Keratinocyte (primary cell): ENCODE measurements around the gene BTBD1. TPM values are rescaled to one million over a fixed set of nuclear protein-coding genes. Genes with fewer than 3 reads are reported as not detected.

Experiments
- DNase-seq: peaks from one replicate; pipeline ENCODE4 v3.0.0-alpha.2; 2011; ENCODE audit warnings: low read depth, missing footprints, low spot score
- FAIRE-seq: peaks from 2 replicates; lab custom pipeline; 2011; peaks lifted over from hg19 to GRCh38; lab: Jason Lieb, UNC
- H2AFZ ChIP-seq: 2 replicates; pipeline ENCODE4 v1.6.0; 2012; ENCODE audit warnings: low read length, control low read depth, inconsistent platforms; ENCODE audit not compliant: control insufficient read depth
- H3K27ac ChIP-seq: 2 replicates; pipeline ENCODE4 v1.5.1; 2011; ENCODE audit warnings: low read length; ENCODE audit not compliant: control insufficient read depth, insufficient read depth
- H3K27me3 ChIP-seq: 3 replicates; pipeline ENCODE4 v1.6.0; 2011; ENCODE audit warnings: low read length; ENCODE audit not compliant: control insufficient read depth, insufficient read depth; ENCODE audit errors: extremely low read depth
- H3K36me3 ChIP-seq, 2 experiments: 2 replicates in 1 of 2; 3 replicates in 1 of 2; pipeline ENCODE4 v1.5.1; 2011; ENCODE audit warnings: low read length in 2 of 2, mild to moderate bottlenecking in 1 of 2; ENCODE audit not compliant: control insufficient read depth in 2 of 2, insufficient read depth in 2 of 2; ENCODE audit errors: extremely low read depth in 1 of 2
- H3K4me1 ChIP-seq: 3 replicates; pipeline ENCODE4 v1.5.1; 2011; ENCODE audit warnings: low read length; ENCODE audit not compliant: control insufficient read depth, insufficient read depth; ENCODE audit errors: extremely low read depth
- H3K4me2 ChIP-seq: 3 replicates; pipeline ENCODE4 v1.6.0; 2011; ENCODE audit warnings: low read depth, low read length; ENCODE audit not compliant: control insufficient read depth, insufficient read depth; ENCODE audit errors: extremely low read depth
- H3K4me3 ChIP-seq, 3 experiments: fragments of 200-600 bp in 1 of 3; sonication (generic) in 1 of 3; 2 replicates in 2 of 3; 3 replicates in 1 of 3; pipeline ENCODE4 v1.5.1; 2011 to 2016; ENCODE audit warnings: low read length in 3 of 3, mild to moderate bottlenecking in 3 of 3, control low read depth in 2 of 3, inconsistent platforms in 1 of 3, low read depth in 1 of 3, mixed read lengths in 1 of 3, mixed run types in 1 of 3, moderate library complexity in 1 of 3; ENCODE audit not compliant: control insufficient read depth in 2 of 3, insufficient read depth in 2 of 3; ENCODE audit errors: extremely low read depth in 1 of 3
- H3K79me2 ChIP-seq: 2 replicates; pipeline ENCODE4 v1.6.0; 2012; ENCODE audit warnings: low read length; ENCODE audit not compliant: control insufficient read depth, insufficient read depth
- H3K9ac ChIP-seq: 3 replicates; pipeline ENCODE4 v1.6.0; 2011; ENCODE audit warnings: low read length; ENCODE audit not compliant: control insufficient read depth, insufficient read depth; ENCODE audit errors: extremely low read depth
- H3K9me1 ChIP-seq: 3 replicates; pipeline ENCODE4 v1.6.0; 2011; ENCODE audit warnings: low read length; ENCODE audit not compliant: control insufficient read depth, insufficient read depth; ENCODE audit errors: extremely low read depth
- H3K9me3 ChIP-seq: 2 replicates; pipeline ENCODE4 v1.5.1; 2012; ENCODE audit warnings: low read depth, low read length; ENCODE audit not compliant: control insufficient read depth
- H4K20me1 ChIP-seq: 3 replicates; pipeline ENCODE4 v1.6.0; 2011; ENCODE audit warnings: low read length; ENCODE audit not compliant: control insufficient read depth, insufficient read depth; ENCODE audit errors: extremely low read depth
- EZH2 ChIP-seq: IDR thresholded peaks from one replicate; pipeline ENCODE4 v1.6.1; 2012; ENCODE audit warnings: inconsistent platforms, mild to moderate bottlenecking, low read length, moderate library complexity
- dilution Hi-C: fragments of 300-500 bp; cut with MboI; formaldehyde crosslinking; loops from one replicate; pipeline ENCODE4 v1.7.0; 2020; ENCODE audit warnings: low sequenced_read_pairs; ENCODE audit not compliant: extremely low pct_ligation_motif_present
- polyA plus RNA-seq, 5 experiments: library from polyadenylated mRNA; depleted of rRNA in 3 of 5; stranded (reverse) in 3 of 5; stranded (forward) in 1 of 5; unstranded in 1 of 5; fragments of >200 nt; gene quantifications; 1 replicate in 1 of 5; 2 replicates in 3 of 5; 3 replicates in 1 of 5; pipeline versions ENCODE4 v1.2.1 to v1.2.3, GENCODE V29; 2011 to 2012; ENCODE audit warnings: missing spikeins in 2 of 5, low read depth in 1 of 5, low replicate concordance in 1 of 5
- TF ChIP-seq, protein P1 (sequence below), 3 experiments: IDR thresholded peaks in 1 of 3; conservative IDR thresholded peaks in 1 of 3; optimal IDR thresholded peaks in 1 of 3; 2 replicates in 2 of 3; 3 replicates in 1 of 3; pipeline versions ENCODE3 to v1.5.1; 2011; ENCODE audit warnings: low read length in 3 of 3, mild to moderate bottlenecking in 3 of 3, moderate library complexity in 2 of 3, control low read depth in 1 of 3, inconsistent platforms in 1 of 3; ENCODE audit not compliant: insufficient read depth in 2 of 3; ENCODE audit errors: extremely low read depth in 1 of 3

The BTBD1 gene
- polyA plus RNA-seq, 1 donor (not counting 4 experiments of a cell fraction or from before 2014, with no cell fraction given) = 70.5 TPM

DNA sequence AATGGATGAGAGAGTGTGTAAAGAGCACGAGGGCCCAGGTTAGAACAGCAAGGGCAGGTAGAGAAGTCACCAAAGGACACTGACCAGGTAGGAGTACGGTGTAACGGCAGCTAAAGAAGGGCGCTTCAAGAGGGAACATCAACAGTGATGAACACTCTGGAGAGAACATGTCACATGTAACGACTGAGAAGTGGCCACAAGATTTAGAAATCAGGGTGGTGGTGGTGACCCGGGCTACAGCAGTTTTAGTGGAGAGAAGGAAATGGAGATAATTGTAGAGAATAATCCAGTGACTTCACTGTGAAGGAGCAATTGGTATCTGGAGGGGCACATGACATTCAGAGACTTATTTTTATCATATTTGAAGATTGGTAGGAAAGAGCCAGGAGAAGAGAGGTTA is 54.4 kb downstream of the BTBD1 start:
- no peak overlapping the region for H3K27ac ChIP-seq
- H3K36me3 ChIP-seq = peaks cover 7 to 15% of the 10 kb centered on the region in 2 experiments
- no peak for DNase-seq
- no peaks in the 10 kb centered on the region for H3K9me1 ChIP-seq
- FAIRE-seq = no peak
- TF ChIP-seq EZH2 = no peak
- TF ChIP-seq, protein P1, sequence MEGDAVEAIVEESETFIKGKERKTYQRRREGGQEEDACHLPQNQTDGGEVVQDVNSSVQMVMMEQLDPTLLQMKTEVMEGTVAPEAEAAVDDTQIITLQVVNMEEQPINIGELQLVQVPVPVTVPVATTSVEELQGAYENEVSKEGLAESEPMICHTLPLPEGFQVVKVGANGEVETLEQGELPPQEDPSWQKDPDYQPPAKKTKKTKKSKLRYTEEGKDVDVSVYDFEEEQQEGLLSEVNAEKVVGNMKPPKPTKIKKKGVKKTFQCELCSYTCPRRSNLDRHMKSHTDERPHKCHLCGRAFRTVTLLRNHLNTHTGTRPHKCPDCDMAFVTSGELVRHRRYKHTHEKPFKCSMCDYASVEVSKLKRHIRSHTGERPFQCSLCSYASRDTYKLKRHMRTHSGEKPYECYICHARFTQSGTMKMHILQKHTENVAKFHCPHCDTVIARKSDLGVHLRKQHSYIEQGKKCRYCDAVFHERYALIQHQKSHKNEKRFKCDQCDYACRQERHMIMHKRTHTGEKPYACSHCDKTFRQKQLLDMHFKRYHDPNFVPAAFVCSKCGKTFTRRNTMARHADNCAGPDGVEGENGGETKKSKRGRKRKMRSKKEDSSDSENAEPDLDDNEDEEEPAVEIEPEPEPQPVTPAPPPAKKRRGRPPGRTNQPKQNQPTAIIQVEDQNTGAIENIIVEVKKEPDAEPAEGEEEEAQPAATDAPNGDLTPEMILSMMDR (optimal IDR thresholded peaks at IDR 0.05 in 1 of 3, IDR thresholded peaks at IDR 0.05 in 1 of 3, conservative IDR thresholded peaks at IDR 0.05 in 1 of 3; ENCODE audit: extremely low read depth in 1 of 3, insufficient read depth in 2 of 3, low read length in 3 of 3) = no peak
- no peak overlapping the region for H3K9ac ChIP-seq
- dilution Hi-C loops = no loop called here
- peaks cover 22% of the 10 kb centered on the region for H3K79me2 ChIP-seq
- H3K27me3 ChIP-seq = no peaks in the 10 kb centered on the region
- no peaks in the 10 kb centered on the region for H4K20me1 ChIP-seq
- no peak overlapping the region for H3K4me2 ChIP-seq
- peaks cover 14% of the 10 kb centered on the region for H3K4me1 ChIP-seq
- H3K4me3 ChIP-seq = no peak overlapping the region
- H3K9me3 ChIP-seq = no peaks in the 10 kb centered on the region
- no peak overlapping the region for H2AFZ ChIP-seq

- peak overlapping the region; percentile 74 for H3K27ac ChIP-seq
- H3K36me3 ChIP-seq = peaks cover 7 to 15% of the 10 kb centered on the region in 2 experiments
- no peaks in the 10 kb centered on the region for H3K27me3 ChIP-seq
- dilution Hi-C loops = no loop called here
- no peaks in the 10 kb centered on the region for H4K20me1 ChIP-seq
- H2AFZ ChIP-seq = peak overlapping the region; percentile 81
- no peaks in the 10 kb centered on the region for H3K9me3 ChIP-seq
- peak overlapping the region; percentile 77 to 94 (median 86) for H3K4me3 ChIP-seq
- peaks cover 14% of the 10 kb centered on the region for H3K4me1 ChIP-seq
- no peak for TF ChIP-seq EZH2
- TF ChIP-seq, protein P1 (optimal IDR thresholded peaks at IDR 0.05 in 1 of 3, IDR thresholded peaks at IDR 0.05 in 1 of 3, conservative IDR thresholded peaks at IDR 0.05 in 1 of 3; ENCODE audit: extremely low read depth in 1 of 3, insufficient read depth in 2 of 3, low read length in 3 of 3) = no peak
- H3K4me2 ChIP-seq = peak overlapping the region; percentile 86
- H3K79me2 ChIP-seq = peaks cover 25% of the 10 kb centered on the region
- FAIRE-seq (no peak), DNase-seq (no peak)
- H3K9me1 ChIP-seq = no peaks in the 10 kb centered on the region
- H3K9ac ChIP-seq = peak overlapping the region; percentile 82
Measured at GRCh38 chr15:83012076-83012426, 55.0 kb downstream of the BTBD1 start.
